Endothelial cell of umbilical vein (primary cell): ENCODE data around the gene ZNF888.

ENCODE experiments used
- CTCF ChIP-seq, 2 donors: IDR thresholded peaks; 1 replicate in 1 of 2; 2 replicates in 1 of 2; pipeline ENCODE4 v1.5.1; 2011; ENCODE audit warnings: low read length in 2 of 2, mild to moderate bottlenecking in 2 of 2, moderate library complexity in 2 of 2, control low read depth in 1 of 2, inconsistent platforms in 1 of 2, low read depth in 1 of 2; ENCODE audit not compliant: insufficient read depth in 1 of 2; ENCODE audit errors: extremely low read depth in 1 of 2
- EZH2 ChIP-seq: IDR thresholded peaks from 2 replicates; pipeline ENCODE4 v1.6.1; 2012; ENCODE audit warnings: borderline replicate concordance, low read depth, mild to moderate bottlenecking, moderate library complexity, low read length, inconsistent platforms; ENCODE audit not compliant: severe bottlenecking
- FOS ChIP-seq: IDR thresholded peaks from 2 replicates; pipeline ENCODE4 v1.6.1; 2011; ENCODE audit warnings: mild to moderate bottlenecking, low read length, moderate library complexity, borderline replicate concordance; ENCODE audit not compliant: insufficient read depth
- GATA2 ChIP-seq: IDR thresholded peaks from 2 replicates; pipeline ENCODE4 v1.7.0; 2011; ENCODE audit warnings: low read depth, mild to moderate bottlenecking, moderate library complexity, mixed read lengths, low read length; ENCODE audit not compliant: insufficient read length, insufficient read depth
- JUN ChIP-seq: IDR thresholded peaks from 2 replicates; pipeline ENCODE4 v1.6.1; 2011; ENCODE audit warnings: borderline replicate concordance, low read depth; ENCODE audit not compliant: insufficient read length, insufficient read depth
- MAX ChIP-seq: IDR thresholded peaks from 2 replicates; pipeline ENCODE4 v1.6.1; 2011; ENCODE audit not compliant: insufficient read depth, insufficient read length
- MYC ChIP-seq: IDR thresholded peaks from one replicate; pipeline ENCODE4 v1.6.1; 2011; ENCODE audit warnings: mild to moderate bottlenecking, low read depth, low read length
- POLR2A ChIP-seq: IDR thresholded peaks from 2 replicates; pipeline ENCODE4 v1.6.1; 2012; ENCODE audit warnings: low read depth, mild to moderate bottlenecking, control low read depth, low read length
- POLR2AphosphoS5 ChIP-seq: IDR thresholded peaks from 2 replicates; pipeline ENCODE4 v1.6.1; 2012; ENCODE audit warnings: low read depth, mild to moderate bottlenecking, control low read depth, low read length, moderate library complexity; ENCODE audit not compliant: insufficient read depth

- TF ChIP-seq GATA2: no peak
- TF ChIP-seq EZH2: no peak
- no peak for TF ChIP-seq CTCF (IDR thresholded peaks at IDR 0.05; ENCODE audit: extremely low read depth in 1 of 2, insufficient read depth in 1 of 2, low read depth in 1 of 2, low read length in 2 of 2)
- no peak for TF ChIP-seq MYC
- peak; percentile 77 for TF ChIP-seq POLR2AphosphoS5
- no peak for TF ChIP-seq FOS
- peak; percentile 87 for TF ChIP-seq POLR2A
- TF ChIP-seq MAX: no peak
- TF ChIP-seq JUN: no peak
Measured at GRCh38 chr19:52962394-52963246, 39.4 kb upstream of the ZNF888 start, which contains the start of gene ZNF816.
